ENCODE measurements around the gene CACNA1E. TPM values are rescaled to one million over a fixed set of nuclear protein-coding genes. Genes with fewer than 3 reads are reported as not detected.
A peak's percentile ranks its signal among the peaks of the same experiment; 100 is the strongest.

Gene CACNA1E
- total RNA-seq, 1 experiment from 2014 or later, result 0.46 TPM

DNA sequence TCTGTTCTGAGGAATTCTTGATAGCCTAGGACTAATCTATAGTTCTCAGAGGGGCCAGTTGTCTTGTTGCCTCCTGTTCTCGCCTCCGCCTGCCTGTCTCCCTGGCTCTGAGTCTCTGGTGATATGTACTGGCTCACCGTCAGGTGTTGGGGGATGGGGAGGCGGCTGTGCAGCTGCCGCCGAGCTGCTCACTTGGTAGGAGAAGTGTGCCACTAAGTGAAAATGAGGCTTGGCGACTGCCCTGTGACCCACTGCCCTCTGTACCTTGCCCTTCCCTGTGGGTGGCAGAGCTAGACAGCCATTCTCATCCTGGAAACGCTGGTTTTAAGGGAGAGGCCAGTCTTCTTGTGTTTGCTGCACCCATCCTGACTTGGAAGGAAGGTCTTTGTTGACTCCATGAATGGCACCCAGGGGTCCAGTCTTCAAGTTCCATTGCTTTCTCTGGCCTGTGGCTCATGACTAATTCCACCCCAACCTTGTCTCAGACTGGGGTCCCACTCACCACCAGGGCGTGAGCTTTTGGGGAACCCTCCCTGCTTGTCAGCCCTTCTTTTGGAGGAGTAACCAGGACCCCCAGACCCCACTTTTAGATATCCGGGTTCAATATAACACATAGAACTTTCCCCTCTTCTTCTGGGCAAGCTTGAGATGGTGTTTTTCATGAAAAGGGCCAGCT, 120.6 kb downstream of the CACNA1E start:
- H2BK120ac ChIP-seq (ENCODE audit: low read depth, low read length, poor library complexity, severe bottlenecking), result no peak overlapping the region
- no peak overlapping the region for H2BK12ac ChIP-seq (ENCODE audit: insufficient read length, low read depth, low read length)
- no peak overlapping the region for H2BK15ac ChIP-seq (ENCODE audit: low read depth, low read length)
- no peaks in the 10 kb centered on the region for H4K20me1 ChIP-seq (ENCODE audit: control insufficient read depth, insufficient read depth, insufficient read length)
- Mint-ChIP-seq H3K4me3 (no peak overlapping the region), H3K4me1 (peaks cover 32 to 41% of the 10 kb centered on the region in 2 experiments), H3K27me3 (ENCODE audit: low read depth) (peaks cover 19% of the 10 kb centered on the region), H3K9me3 (peaks cover 0 to 2% of the 10 kb centered on the region in 2 experiments; a peak in 2 of 5 replicates), H3K36me3 (ENCODE audit: insufficient read depth in 1 of 3, low read depth in 3 of 3) (peaks cover 0 to 4% (median 2%) of the 10 kb centered on the region in 3 experiments; a peak in 3 of 7 replicates), H3K27ac (no peak overlapping the region)
- H3K4me1 ChIP-seq (ENCODE audit: insufficient read depth, low read length), result peaks cover 7% of the 10 kb centered on the region; the same call in 1 of the 2 replicates
- no peak overlapping the region for H4K91ac ChIP-seq (ENCODE audit: insufficient read length, low read depth, low read length)
- no peaks in the 10 kb centered on the region; the same call in 1 of the 2 replicates for H3K27me3 ChIP-seq (ENCODE audit: insufficient read depth, low read length)
- H3K56ac ChIP-seq (ENCODE audit: insufficient read length, low read depth, low read length), result no peak overlapping the region
- H2AK5ac ChIP-seq (ENCODE audit: insufficient read length, low read length), result no peak overlapping the region
- DNase-seq, result no peak
- H3K4ac ChIP-seq (ENCODE audit: low read depth, low read length), result no peak overlapping the region
- H3K23ac ChIP-seq (ENCODE audit: insufficient read length, low read depth, low read length), result no peak overlapping the region
- no peak overlapping the region for H3K18ac ChIP-seq (ENCODE audit: insufficient read length, low read depth, low read length)
- no peaks in the 10 kb centered on the region for H3K79me1 ChIP-seq (ENCODE audit: insufficient read depth, low read depth, low read length, poor library complexity, severe bottlenecking)
- H3K9me3 ChIP-seq (ENCODE audit: control insufficient read depth, low read depth, low read length), result no peaks in the 10 kb centered on the region
- no peak overlapping the region for H3K9ac ChIP-seq (ENCODE audit: extremely low read depth, insufficient read length, low read length)
- H3K4me2 ChIP-seq (ENCODE audit: insufficient read depth, insufficient read length, low read length), result no peak overlapping the region
- H2BK20ac ChIP-seq (ENCODE audit: low read depth, low read length, poor library complexity, severe bottlenecking), result no peak overlapping the region
- TF ChIP-seq, protein P1, sequence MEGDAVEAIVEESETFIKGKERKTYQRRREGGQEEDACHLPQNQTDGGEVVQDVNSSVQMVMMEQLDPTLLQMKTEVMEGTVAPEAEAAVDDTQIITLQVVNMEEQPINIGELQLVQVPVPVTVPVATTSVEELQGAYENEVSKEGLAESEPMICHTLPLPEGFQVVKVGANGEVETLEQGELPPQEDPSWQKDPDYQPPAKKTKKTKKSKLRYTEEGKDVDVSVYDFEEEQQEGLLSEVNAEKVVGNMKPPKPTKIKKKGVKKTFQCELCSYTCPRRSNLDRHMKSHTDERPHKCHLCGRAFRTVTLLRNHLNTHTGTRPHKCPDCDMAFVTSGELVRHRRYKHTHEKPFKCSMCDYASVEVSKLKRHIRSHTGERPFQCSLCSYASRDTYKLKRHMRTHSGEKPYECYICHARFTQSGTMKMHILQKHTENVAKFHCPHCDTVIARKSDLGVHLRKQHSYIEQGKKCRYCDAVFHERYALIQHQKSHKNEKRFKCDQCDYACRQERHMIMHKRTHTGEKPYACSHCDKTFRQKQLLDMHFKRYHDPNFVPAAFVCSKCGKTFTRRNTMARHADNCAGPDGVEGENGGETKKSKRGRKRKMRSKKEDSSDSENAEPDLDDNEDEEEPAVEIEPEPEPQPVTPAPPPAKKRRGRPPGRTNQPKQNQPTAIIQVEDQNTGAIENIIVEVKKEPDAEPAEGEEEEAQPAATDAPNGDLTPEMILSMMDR (conservative IDR thresholded peaks at IDR 0.05), result no peak
- no peak overlapping the region for H2BK5ac ChIP-seq (ENCODE audit: insufficient read length, low read length)
- no peaks in the 10 kb centered on the region for H3K23me2 ChIP-seq (ENCODE audit: insufficient read length, low read depth, low read length, poor library complexity, severe bottlenecking)
- no peak overlapping the region for H4K8ac ChIP-seq (replicated peaks; ENCODE audit: insufficient read length, low read depth, low read length)
- H3K27ac ChIP-seq (ENCODE audit: insufficient read length, low read depth, low read length), result no peak overlapping the region
- no peaks in the 10 kb centered on the region for H3K79me2 ChIP-seq (ENCODE audit: insufficient read depth, low read length)
- no peak overlapping the region for H3T11ph ChIP-seq (ENCODE audit: low read length)
- H2AFZ ChIP-seq (ENCODE audit: low read length), result no peak overlapping the region
- peak overlapping the region; percentile 84; the same call in 1 of the 2 replicates for H3K14ac ChIP-seq (ENCODE audit: insufficient read depth, low read length)
- H4K5ac ChIP-seq (ENCODE audit: insufficient read length, low read depth, low read length), result no peak overlapping the region
- no CpG with 5 or more reads among the region's 10 CpGs for WGBS (ENCODE audit: extremely low coverage, insufficient read length, low lambda C conversion rate)
